Measurements from ENCODE around the gene AEN.

Gene AEN

DNA sequence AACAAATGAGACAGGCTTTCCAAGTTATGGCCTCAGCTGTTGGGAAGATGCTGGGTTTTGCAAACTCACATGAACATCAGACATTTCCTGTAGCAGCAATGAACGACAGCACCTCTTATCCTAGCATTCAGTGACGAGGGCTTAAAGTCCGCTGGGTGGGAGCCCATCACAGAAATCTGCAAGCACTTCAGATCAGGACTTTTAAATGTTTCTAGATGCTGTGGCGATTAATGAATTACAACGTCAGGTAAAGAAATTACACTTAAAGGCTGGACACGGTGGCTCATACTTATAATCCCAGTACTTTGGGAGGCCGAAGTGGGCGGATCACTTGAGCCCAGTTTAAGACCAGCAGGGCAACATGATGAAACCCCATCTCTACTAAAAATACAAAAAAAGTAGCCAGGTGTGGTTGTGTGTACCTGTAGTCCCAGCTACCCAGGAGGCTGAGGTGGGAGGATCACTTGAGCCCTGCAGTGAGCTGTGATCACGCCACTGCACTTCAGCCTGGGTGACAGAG, 3.9 kb downstream of the AEN start:
- TF ChIP-seq, protein P1, sequence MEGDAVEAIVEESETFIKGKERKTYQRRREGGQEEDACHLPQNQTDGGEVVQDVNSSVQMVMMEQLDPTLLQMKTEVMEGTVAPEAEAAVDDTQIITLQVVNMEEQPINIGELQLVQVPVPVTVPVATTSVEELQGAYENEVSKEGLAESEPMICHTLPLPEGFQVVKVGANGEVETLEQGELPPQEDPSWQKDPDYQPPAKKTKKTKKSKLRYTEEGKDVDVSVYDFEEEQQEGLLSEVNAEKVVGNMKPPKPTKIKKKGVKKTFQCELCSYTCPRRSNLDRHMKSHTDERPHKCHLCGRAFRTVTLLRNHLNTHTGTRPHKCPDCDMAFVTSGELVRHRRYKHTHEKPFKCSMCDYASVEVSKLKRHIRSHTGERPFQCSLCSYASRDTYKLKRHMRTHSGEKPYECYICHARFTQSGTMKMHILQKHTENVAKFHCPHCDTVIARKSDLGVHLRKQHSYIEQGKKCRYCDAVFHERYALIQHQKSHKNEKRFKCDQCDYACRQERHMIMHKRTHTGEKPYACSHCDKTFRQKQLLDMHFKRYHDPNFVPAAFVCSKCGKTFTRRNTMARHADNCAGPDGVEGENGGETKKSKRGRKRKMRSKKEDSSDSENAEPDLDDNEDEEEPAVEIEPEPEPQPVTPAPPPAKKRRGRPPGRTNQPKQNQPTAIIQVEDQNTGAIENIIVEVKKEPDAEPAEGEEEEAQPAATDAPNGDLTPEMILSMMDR (IDR thresholded peaks at IDR 0.05; ENCODE audit: low read depth, low read length, missing control alignments), result no peak
- in situ Hi-C loops (cut with HindIII; ENCODE audit: low sequenced_read_pairs), result no loop called here

DNA sequence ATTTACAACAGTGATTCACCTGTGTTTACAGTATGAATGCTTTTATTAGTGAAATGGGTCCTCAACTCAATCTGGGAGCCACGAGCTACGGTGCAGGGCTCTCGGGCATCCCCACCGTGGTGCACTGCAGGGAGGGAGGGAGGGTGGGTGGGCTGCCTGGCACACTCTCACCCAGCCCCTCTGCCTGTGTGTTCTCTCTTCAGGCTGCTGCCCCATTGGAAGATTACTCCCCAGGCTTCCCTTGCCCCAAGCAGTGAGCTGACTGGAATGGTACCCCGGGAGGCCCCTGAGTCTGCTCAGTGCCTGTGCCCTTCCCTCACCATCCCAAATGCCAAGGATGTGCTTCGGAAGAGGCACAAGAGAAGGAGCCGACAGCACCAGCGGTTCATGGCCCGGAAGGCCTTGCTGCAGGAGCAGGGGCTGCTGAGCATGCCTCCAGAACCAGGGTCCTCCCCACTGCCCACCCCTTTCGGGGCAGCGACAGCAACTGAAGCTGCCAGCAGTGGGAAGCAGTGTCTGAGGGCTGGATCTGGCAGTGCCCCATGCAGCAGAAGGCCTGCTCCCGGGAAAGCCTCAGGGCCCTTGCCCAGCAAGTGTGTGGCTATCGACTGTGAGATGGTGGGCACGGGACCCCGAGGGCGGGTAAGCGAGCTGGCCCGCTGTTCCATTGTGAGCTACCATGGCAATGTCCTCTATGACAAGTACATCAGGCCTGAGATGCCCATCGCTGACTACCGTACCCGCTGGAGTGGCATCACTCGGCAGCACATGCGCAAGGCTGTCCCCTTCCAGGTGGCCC, 5.0 kb downstream of the AEN start:
- in situ Hi-C loops (cut with HindIII; ENCODE audit: low sequenced_read_pairs), result no loop called here
- H3K4me3 ChIP-seq (ENCODE audit: low read depth, low read length), result no peak overlapping the region
- TF ChIP-seq, protein P1 (IDR thresholded peaks at IDR 0.05; ENCODE audit: low read depth, low read length, missing control alignments), result no peak
- DNase-seq (ENCODE audit: low read depth), result no peak

More for the DNA sequence above, 3.9 kb downstream of the AEN start:
- no peak overlapping the region for H3K4me3 ChIP-seq (ENCODE audit: low read depth, low read length)
- DNase-seq (ENCODE audit: low read depth), result no peak

DNA sequence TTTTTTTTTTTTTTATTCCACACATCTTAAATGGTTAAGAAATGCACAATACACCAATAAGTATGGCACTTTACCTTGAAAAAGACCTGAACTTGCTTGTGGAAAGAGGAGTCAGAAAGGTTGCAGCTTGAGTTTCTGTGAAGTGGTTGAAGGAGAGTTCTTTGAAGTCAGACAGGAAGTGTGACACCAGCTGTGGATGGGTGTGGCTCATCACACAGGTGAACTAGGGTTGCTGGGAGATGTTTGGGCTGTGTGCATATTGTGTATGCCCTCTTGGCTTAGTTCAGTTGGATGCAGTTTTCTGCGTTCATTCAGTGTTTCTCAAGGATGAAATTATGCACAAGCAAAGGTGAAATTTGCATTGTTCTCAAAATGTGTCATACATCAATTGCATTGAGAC, 6.3 kb downstream of the AEN start:
- in situ Hi-C loops (cut with HindIII; ENCODE audit: low sequenced_read_pairs), result no loop called here
- no peak overlapping the region for H3K4me3 ChIP-seq (ENCODE audit: low read depth, low read length)
- no peak for DNase-seq (ENCODE audit: low read depth)
- TF ChIP-seq, protein P1 (IDR thresholded peaks at IDR 0.05; ENCODE audit: low read depth, low read length, missing control alignments), result no peak

DNA sequence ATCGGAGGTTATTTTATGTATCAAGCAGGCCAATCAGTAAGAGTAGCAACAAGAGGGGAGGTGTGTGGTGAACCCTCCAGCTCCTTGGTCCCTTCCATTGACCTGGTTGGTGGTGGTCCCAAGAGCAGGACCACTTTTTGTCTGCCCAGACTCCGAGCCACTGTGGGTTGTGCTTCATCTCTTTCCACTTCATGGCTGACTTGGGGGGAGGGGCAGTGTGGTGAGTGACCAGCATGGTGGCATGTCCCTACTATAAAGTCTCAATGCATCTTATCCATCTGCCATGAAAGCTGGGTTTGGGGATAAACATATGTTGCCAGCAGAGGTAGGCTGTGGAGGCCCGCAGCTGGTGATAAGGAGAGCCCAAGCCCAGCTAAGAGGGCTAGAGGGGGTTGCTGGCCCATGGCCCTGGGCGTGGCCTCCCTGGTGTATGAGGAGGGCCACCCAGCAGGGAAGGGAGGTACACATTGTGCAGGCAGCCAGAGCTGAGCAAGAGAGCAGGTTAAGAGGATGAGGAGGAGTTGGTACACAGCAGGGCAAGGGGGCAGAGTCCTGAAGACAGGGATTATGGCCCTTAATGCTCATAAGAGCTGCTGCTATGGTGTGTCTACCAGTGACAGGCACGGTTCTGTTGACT, 7.0 kb downstream of the AEN start:
- in situ Hi-C loops (cut with HindIII; ENCODE audit: low sequenced_read_pairs), result no loop called here
- TF ChIP-seq, protein P1 (IDR thresholded peaks at IDR 0.05; ENCODE audit: low read depth, low read length, missing control alignments), result no peak
- no peak overlapping the region for H3K4me3 ChIP-seq (ENCODE audit: low read depth, low read length)
- no peak for DNase-seq (ENCODE audit: low read depth)

DNA sequence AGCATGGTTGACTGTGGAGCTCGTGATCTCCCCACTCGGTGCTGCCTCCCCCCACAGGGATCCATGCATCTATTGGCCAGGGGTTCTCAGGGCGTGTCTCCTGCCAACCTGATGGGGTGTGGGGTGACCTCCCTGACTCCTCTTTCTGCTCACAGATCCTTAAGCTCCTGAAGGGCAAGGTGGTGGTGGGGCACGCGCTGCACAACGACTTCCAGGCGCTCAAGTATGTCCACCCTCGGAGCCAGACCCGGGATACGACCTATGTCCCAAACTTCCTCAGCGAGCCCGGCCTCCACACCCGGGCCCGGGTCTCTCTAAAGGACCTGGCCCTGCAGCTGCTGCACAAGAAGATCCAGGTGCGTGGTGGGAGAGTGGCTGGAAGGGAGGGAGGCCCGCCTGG, 7.9 kb downstream of the AEN start:
- TF ChIP-seq, protein P1 (IDR thresholded peaks at IDR 0.05; ENCODE audit: low read depth, low read length, missing control alignments), result no peak
- H3K4me3 ChIP-seq (ENCODE audit: low read depth, low read length), result no peak overlapping the region
- no peak for DNase-seq (ENCODE audit: low read depth)
- in situ Hi-C loops (cut with HindIII; ENCODE audit: low sequenced_read_pairs), result no loop called here

DNA sequence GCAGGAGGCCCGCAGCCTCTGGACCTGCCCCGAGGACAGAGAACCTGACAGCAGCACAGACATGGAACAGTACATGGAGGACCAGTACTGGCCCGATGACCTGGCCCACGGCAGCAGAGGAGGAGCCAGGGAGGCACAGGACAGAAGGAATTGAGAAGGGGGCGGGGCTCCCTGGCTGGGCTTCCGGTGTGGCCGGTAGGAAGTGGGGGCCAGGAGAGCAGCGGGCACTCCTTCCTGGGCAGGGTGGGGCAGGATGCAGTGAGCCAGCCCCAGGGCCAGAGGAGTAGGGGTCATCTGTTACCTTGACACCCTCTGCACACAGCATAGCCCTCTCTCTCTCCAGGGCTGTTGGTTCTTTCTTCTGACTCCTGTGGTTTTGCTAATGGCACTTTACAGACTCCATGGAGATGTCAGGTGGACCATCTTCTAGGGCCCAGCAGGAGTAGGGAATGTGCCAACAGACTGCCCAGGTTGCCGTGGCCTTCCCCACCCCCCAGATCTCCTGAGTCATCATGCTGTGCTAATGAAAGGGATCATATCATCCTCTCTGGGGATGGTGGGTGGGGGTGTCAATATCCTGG, 9.1 kb downstream of the AEN start:
- in situ Hi-C loops (cut with HindIII; ENCODE audit: low sequenced_read_pairs), result no loop called here
- TF ChIP-seq, protein P1 (IDR thresholded peaks at IDR 0.05; ENCODE audit: low read depth, low read length, missing control alignments), result no peak
- DNase-seq (ENCODE audit: low read depth), result no peak
- H3K4me3 ChIP-seq (ENCODE audit: low read depth, low read length), result no peak overlapping the region
